Measurements from ENCODE around the gene MGLL. TPM values are rescaled to one million over a fixed set of nuclear protein-coding genes. Genes with fewer than 3 reads are reported as not detected.

MGLL gene
- total RNA-seq, 3 donors from 2014 or later: 2.2 to 8.0 (median 2.6) TPM

DNA sequence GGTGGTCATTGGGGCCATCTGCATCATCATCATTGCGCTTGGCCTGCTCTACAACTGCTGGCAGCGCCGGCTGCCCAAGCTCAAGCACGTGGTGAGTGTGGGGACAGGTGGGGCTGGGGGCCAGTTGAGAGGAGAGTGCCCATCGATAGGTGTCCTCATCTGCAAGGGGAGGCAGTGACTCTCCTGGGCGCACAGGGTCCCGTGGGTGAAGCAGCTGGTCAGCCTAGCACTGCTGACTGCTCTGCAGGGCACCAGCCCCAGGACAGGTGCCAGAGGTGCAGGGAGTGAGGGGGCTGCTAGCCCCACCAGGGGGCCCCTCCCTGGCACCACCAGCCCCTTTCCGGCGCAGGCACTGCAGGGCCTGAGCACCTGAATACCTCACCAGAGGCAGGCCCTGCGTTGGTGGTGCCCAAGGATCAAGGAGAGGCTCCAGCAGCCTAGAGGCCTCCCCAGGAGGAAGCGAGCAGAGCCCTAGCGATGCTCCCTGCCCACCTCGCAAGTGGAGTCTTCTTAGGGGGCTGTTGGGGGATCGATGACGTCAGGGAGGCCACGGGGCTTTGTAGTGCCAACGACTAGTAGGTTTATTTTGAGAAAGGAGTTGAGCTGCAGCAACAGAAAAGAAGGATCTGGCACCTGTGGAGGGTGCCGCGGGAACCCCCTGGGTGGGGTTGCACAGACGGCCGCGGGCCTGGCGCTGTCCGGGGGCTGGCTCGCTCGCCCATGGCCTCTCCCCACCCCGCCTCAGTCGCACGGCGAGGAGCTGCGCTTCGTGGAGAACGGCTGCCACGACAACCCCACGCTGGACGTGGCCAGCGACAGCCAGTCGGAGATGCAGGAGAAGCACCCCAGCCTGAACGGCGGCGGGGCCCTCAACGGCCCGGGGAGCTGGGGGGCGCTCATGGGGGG is 150.5 kb downstream of the MGLL start:
- Mint-ChIP-seq H3K9me3 (no peaks in the 10 kb centered on the region), H3K36me3 (ENCODE audit: insufficient read depth) (peaks cover 8% of the 10 kb centered on the region), H3K4me1 (ENCODE audit: low read depth) (peaks cover 27% of the 10 kb centered on the region), H3K27me3 (ENCODE audit: low read depth) (no peaks in the 10 kb centered on the region), H3K4me3 (peak overlapping the region; percentile 87)
- peak; percentile 26 for DNase-seq
- peak; percentile 5 to 7 for ATAC-seq

GRCh38 chr3:127670761-127671522 is 151.4 kb downstream of the MGLL start:
- H3K36me3 Mint-ChIP-seq (ENCODE audit: insufficient read depth): peaks cover 3% of the 10 kb centered on the region
- ATAC-seq (no peak), DNase-seq (no peak)
- H3K27me3 Mint-ChIP-seq (ENCODE audit: low read depth): no peaks in the 10 kb centered on the region
- no peaks in the 10 kb centered on the region for H3K9me3 Mint-ChIP-seq
- H3K4me3 Mint-ChIP-seq: peak overlapping the region; percentile 87
- H3K4me1 Mint-ChIP-seq (ENCODE audit: low read depth): peaks cover 24% of the 10 kb centered on the region

- no peaks in the 10 kb centered on the region for H3K36me3 Mint-ChIP-seq (ENCODE audit: insufficient read depth)
- DNase-seq (no peak), ATAC-seq (no peak)
- peak overlapping the region; percentile 87 for H3K4me3 Mint-ChIP-seq
- H3K9me3 Mint-ChIP-seq: no peaks in the 10 kb centered on the region
- H3K27me3 Mint-ChIP-seq (ENCODE audit: low read depth): no peaks in the 10 kb centered on the region
- H3K4me1 Mint-ChIP-seq (ENCODE audit: low read depth): peaks cover 21% of the 10 kb centered on the region
Measured at GRCh38 chr3:127670229-127670559, 152.1 kb downstream of the MGLL start.

DNA sequence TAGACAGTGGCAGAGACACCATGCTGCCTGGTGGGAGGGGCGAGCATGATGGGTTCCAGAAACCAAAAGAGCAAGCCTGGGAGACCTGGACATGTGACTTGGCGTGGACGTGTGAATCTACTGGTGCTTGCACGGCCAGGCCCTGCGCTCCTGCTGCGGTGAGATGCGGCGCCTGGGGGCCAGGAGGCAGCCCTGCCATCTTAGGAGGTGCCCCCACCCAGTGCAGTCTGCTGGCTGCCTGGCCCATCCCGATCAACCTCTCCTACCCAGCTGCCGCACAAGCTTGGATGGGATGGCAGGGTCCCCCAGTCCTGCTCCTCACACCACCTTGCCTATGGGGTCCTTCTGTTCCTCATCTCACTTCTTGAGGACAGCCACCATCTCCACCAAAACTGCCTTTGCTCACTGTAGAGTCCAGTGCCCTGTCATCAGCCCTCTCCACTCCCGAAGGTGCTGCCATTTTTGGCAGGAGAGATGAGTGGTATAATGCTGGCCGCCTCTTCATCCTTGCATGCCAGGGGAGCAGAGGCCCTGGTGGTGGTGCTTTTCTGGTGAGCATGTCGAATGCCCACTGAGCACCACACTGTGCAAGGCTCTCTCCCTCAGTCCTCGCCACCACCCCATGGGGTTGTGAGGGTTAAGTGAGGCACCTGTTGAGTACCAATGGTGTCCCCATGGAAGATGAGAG is 152.6 kb downstream of the MGLL start:
- no peaks in the 10 kb centered on the region for H3K9me3 Mint-ChIP-seq
- H3K27me3 Mint-ChIP-seq (ENCODE audit: low read depth): no peaks in the 10 kb centered on the region
- no peak for ATAC-seq
- H3K36me3 Mint-ChIP-seq (ENCODE audit: insufficient read depth): no peaks in the 10 kb centered on the region
- no peak overlapping the region for H3K4me3 Mint-ChIP-seq
- peaks cover 16% of the 10 kb centered on the region for H3K4me1 Mint-ChIP-seq (ENCODE audit: low read depth)
- DNase-seq: no peak

DNA sequence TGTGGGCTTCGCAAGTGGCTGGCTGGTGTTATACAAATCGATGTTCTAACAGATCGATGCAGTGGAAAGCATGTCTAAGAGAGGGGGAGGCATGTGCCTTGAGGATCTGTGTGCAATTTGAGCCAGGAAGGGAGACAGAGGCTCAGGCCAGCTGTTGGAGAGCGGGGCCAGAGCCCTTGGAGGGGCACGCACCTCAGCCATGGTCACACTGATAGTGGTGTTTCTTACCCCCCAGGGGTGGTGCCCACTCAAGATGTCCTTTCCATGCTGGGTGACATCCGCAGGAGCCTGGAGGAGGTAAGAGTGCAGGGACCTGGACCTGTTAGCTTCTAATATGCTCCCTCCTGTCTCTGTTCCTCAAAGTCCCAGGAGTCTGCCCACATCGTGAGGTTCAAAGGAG is 153.4 kb downstream of the MGLL start:
- Mint-ChIP-seq H3K27me3 (ENCODE audit: low read depth) (no peaks in the 10 kb centered on the region), H3K36me3 (ENCODE audit: insufficient read depth) (no peaks in the 10 kb centered on the region), H3K9me3 (no peaks in the 10 kb centered on the region), H3K4me1 (ENCODE audit: low read depth) (peaks cover 9% of the 10 kb centered on the region), H3K4me3 (no peak overlapping the region)
- no peak for DNase-seq
- no peak for ATAC-seq

DNA sequence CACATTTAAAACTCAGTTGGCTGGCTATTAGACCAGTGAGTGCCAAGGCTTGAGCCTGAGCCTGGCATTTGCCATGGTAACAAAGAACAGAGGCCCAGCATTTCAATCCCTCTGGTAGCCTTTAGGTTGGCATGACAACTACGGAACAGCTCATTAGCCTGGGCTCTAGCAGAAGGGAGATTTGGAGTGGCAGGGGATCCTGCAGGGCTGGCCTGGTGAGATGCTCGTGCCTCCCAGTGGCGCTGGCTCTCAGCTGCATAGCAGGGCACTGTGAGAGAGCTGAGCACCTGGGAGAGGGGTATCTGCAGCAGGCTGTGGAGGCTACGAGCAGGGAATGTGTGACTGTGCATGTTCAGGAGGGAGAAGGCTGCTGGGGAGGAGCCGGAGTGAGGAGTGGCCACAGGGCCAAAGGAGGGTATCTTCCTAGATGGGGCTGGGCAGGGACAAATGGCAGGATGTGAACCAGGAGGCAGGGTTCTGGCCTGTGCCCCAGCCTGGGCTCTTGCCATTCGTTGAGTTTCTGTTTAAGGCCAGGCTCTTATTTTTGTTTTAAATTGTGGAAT is 155.1 kb downstream of the MGLL start:
- DNase-seq: no peak
- Mint-ChIP-seq H3K27me3 (ENCODE audit: low read depth) (no peaks in the 10 kb centered on the region), H3K4me1 (ENCODE audit: low read depth) (peaks cover 3% of the 10 kb centered on the region), H3K4me3 (no peak overlapping the region), H3K36me3 (ENCODE audit: insufficient read depth) (no peaks in the 10 kb centered on the region), H3K9me3 (no peaks in the 10 kb centered on the region)
- ATAC-seq: no peak

- Mint-ChIP-seq H3K27me3 (ENCODE audit: low read depth) (no peaks in the 10 kb centered on the region), H3K36me3 (ENCODE audit: insufficient read depth) (peaks cover 2% of the 10 kb centered on the region), H3K9me3 (no peaks in the 10 kb centered on the region), H3K4me3 (no peak overlapping the region), H3K4me1 (ENCODE audit: low read depth) (peaks cover 3% of the 10 kb centered on the region)
- DNase-seq (no peak), ATAC-seq (no peak)
Measured at GRCh38 chr3:127666676-127667075, 155.6 kb downstream of the MGLL start.

- no peak overlapping the region for H3K4me3 Mint-ChIP-seq
Measured at GRCh38 chr3:127665586-127665985, 156.7 kb downstream of the MGLL start.

DNA sequence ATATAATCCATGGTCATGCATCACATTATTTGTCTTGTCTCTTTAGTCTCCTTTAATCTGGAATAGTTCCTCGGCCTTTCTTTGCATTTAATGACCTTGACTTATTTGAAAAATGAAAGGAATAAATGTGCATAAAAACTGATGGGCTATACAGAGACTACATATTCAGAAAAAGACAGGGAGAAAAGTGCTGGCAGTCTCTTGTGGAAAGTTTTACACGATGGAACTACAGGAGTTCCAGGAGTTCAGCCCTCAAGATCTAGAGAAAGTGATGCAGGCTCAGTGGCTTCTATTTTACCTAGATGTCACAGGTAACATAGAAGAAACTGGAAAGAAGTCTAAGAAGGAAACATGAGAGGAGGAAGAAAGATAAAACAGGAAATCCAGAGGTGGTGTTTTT is 157.2 kb downstream of the MGLL start:
- DNase-seq: no peak
- no peak overlapping the region for H3K4me3 Mint-ChIP-seq
- no peaks in the 10 kb centered on the region for H3K4me1 Mint-ChIP-seq (ENCODE audit: low read depth)
- H3K9me3 Mint-ChIP-seq: no peaks in the 10 kb centered on the region
- H3K27me3 Mint-ChIP-seq (ENCODE audit: low read depth): no peaks in the 10 kb centered on the region
- ATAC-seq: no peak
- H3K36me3 Mint-ChIP-seq (ENCODE audit: insufficient read depth): peaks cover 4% of the 10 kb centered on the region

More at GRCh38 chr3:127665586-127665985, 156.7 kb downstream of the MGLL start:
- no peaks in the 10 kb centered on the region for H3K9me3 Mint-ChIP-seq
- H3K36me3 Mint-ChIP-seq (ENCODE audit: insufficient read depth): peaks cover 2% of the 10 kb centered on the region
- no peaks in the 10 kb centered on the region for H3K4me1 Mint-ChIP-seq (ENCODE audit: low read depth)
- ATAC-seq (no peak), DNase-seq (no peak)
- H3K27me3 Mint-ChIP-seq (ENCODE audit: low read depth): no peaks in the 10 kb centered on the region

GRCh38 chr3:127663151-127663550 is 159.2 kb downstream of the MGLL start:
- Mint-ChIP-seq H3K4me1 (ENCODE audit: low read depth) (no peaks in the 10 kb centered on the region), H3K36me3 (ENCODE audit: insufficient read depth) (peaks cover 5% of the 10 kb centered on the region), H3K4me3 (no peak overlapping the region), H3K27me3 (ENCODE audit: low read depth) (no peaks in the 10 kb centered on the region), H3K9me3 (no peaks in the 10 kb centered on the region)
- ATAC-seq: no peak
- no peak for DNase-seq

GRCh38 chr3:127662001-127662469 is 160.3 kb downstream of the MGLL start:
- H3K4me1 Mint-ChIP-seq (ENCODE audit: low read depth): no peaks in the 10 kb centered on the region
- no peak for ATAC-seq

DNA sequence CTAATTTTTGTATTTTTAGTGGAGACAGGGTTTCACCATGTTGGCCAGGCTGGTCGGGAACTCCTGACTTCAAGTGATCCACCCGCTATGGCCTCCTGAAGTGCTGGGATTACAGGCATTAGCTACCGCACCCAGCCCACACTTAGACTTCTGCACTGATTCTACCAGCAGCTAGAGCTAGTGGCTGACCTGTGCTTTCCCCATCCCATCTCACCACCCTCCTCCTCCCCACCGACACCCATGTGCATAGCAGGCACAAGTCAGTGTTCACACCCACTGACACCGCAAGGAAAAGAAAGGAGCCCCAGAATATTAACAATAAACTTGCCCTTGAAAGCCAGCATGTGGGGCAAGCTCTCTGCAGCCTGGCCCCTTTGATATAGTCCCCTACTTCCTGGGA is 160.7 kb downstream of the MGLL start:
- H3K36me3 Mint-ChIP-seq (ENCODE audit: insufficient read depth): peaks cover 5% of the 10 kb centered on the region

More at GRCh38 chr3:127662001-127662469, 160.3 kb downstream of the MGLL start:
- H3K36me3 Mint-ChIP-seq (ENCODE audit: insufficient read depth): peaks cover 5% of the 10 kb centered on the region
- no peak for DNase-seq
- no peak overlapping the region for H3K4me3 Mint-ChIP-seq
- H3K9me3 Mint-ChIP-seq: no peaks in the 10 kb centered on the region
- no peaks in the 10 kb centered on the region for H3K27me3 Mint-ChIP-seq (ENCODE audit: low read depth)

DNA sequence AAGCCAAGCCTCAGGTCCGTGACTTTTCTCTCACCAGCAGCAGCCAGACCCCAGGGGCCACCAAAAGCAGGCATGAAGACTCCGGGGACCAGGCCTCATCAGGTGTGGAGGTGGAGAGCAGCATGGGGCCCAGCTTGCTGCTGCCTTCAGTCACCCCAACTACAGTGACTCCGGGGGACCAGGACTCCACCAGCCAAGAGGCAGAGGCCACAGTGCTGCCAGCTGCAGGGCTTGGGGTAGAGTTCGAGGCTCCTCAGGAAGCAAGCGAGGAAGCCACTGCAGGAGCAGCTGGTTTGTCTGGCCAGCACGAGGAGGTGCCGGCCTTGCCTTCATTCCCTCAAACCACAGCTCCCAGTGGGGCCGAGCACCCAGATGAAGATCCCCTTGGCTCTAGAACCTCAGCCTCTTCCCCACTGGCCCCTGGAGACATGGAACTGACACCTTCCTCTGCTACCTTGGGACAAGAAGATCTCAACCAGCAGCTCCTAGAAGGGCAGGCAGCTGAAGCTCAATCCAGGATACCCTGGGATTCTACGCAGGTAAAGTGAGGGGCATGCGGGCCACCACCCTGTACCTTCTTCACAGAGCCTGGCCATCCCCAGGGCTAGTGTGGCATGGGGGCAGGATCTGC is 161.6 kb downstream of the MGLL start:
- no peak for ATAC-seq
- no peaks in the 10 kb centered on the region for H3K4me1 Mint-ChIP-seq (ENCODE audit: low read depth)
- DNase-seq: no peak
- no peaks in the 10 kb centered on the region for H3K9me3 Mint-ChIP-seq
- H3K4me3 Mint-ChIP-seq: no peak overlapping the region
- H3K27me3 Mint-ChIP-seq (ENCODE audit: low read depth): no peaks in the 10 kb centered on the region
- peaks cover 5% of the 10 kb centered on the region for H3K36me3 Mint-ChIP-seq (ENCODE audit: insufficient read depth)

More for the DNA sequence above, 160.7 kb downstream of the MGLL start:
- Mint-ChIP-seq H3K27me3 (ENCODE audit: low read depth) (no peaks in the 10 kb centered on the region), H3K4me1 (ENCODE audit: low read depth) (no peaks in the 10 kb centered on the region), H3K4me3 (no peak overlapping the region), H3K9me3 (no peaks in the 10 kb centered on the region)
- ATAC-seq: no peak
- DNase-seq: no peak

DNA sequence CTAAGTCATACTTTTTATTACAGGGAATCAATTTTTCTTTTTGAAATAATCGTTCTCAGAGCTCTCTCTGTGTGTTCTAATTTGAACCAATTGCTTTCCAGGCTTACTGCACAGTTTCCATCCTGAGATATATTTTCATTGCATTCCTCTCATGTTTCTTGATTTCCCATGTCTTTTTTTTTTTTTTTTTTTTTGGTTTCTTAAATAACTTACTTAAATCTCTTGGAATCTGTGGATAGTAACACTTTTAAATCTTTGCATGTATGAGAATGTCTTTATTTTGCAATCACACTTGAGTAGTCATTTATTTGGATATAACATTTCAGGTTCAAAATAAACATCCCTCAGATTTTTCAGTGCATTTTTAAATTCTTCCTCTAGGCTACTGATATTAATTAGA is 164.1 kb downstream of the MGLL start:
- peaks cover 5% of the 10 kb centered on the region for H3K36me3 Mint-ChIP-seq (ENCODE audit: insufficient read depth)
- no peaks in the 10 kb centered on the region for H3K9me3 Mint-ChIP-seq
- no peaks in the 10 kb centered on the region for H3K27me3 Mint-ChIP-seq (ENCODE audit: low read depth)
- ATAC-seq (no peak), DNase-seq (no peak)
- H3K4me3 Mint-ChIP-seq: no peak overlapping the region
- no peaks in the 10 kb centered on the region for H3K4me1 Mint-ChIP-seq (ENCODE audit: low read depth)
